Measurements from ENCODE around the gene TP53I11.

TP53I11 gene

DNA sequence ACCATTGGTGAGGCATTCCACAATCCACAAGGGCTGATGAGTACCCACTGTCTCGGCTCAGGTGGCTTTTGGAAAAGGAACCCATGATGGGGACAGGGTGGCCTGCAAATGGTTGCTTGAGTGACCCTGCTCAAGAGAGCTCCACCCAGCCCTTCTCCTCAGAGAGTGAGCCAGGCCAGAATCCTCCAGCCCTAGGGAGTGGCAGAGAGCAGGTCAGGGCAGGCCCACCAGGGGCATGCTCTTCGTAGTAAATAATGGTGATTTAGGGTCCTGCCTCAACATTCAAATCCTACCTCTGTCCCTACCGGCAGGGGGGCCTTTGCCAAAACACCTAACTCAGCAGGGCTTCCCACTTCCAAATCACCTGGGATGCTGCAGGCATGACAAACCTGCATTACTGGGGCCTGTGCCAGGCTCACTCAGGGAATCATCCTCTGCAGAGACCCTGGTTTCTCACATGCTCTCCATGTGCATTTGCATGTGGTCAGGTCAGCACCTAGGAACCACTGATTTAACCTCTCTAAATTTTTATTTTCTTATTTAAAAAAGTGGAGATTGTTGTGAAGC, 17.3 kb upstream of the TP53I11 start:
- Histone ChIP-seq H3K36me3 (ENCODE audit: insufficient read depth, low read length) (no peaks in the 10 kb centered on the region), H3K4me1 (ENCODE audit: insufficient read depth, low read length) (peaks cover 22% of the 10 kb centered on the region), H3K9ac (ENCODE audit: low read depth, low read length) (no peak overlapping the region), H3K9me3 (ENCODE audit: insufficient read depth, low read depth, low read length) (no peaks in the 10 kb centered on the region), H3K4me3 (ENCODE audit: low read length) (no peak overlapping the region), H3K27ac (ENCODE audit: low read depth, low read length) (no peak overlapping the region), H3K27me3 (ENCODE audit: insufficient read depth, low read length) (no peaks in the 10 kb centered on the region)
- 71% methylated on average over 3 of the region's 3 CpGs for WGBS

DNA sequence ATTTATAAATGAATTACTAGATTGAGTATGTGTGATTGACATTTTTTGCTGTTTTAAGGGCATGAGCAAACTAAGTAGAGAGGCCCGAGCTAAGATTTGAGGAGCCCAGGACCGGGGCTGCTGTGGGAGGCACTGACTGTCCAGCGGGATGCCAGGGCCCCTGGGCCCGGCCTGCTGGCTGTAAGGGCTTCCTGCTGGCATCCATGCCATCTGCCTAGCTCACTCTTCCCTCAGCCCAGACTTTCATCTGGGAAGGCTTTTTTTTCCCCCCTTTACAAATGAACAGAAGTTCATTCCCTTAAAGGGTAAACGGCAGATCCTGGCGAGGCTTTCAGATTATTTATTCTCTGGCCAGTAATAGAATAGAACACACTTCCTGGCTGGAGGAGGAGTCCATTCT, 16.0 kb upstream of the TP53I11 start:
- H3K4me3 ChIP-seq (ENCODE audit: low read length): no peak overlapping the region
- no peaks in the 10 kb centered on the region for H3K9me3 ChIP-seq (ENCODE audit: insufficient read depth, low read depth, low read length)
- H3K9ac ChIP-seq (ENCODE audit: low read depth, low read length): no peak overlapping the region
- peaks cover 34% of the 10 kb centered on the region for H3K4me1 ChIP-seq (ENCODE audit: insufficient read depth, low read length)
- H3K36me3 ChIP-seq (ENCODE audit: insufficient read depth, low read length): no peaks in the 10 kb centered on the region
- no peaks in the 10 kb centered on the region for H3K27me3 ChIP-seq (ENCODE audit: insufficient read depth, low read length)
- WGBS: 92% methylated on average over 6 of the region's 6 CpGs
- H3K27ac ChIP-seq (ENCODE audit: low read depth, low read length): no peak overlapping the region

DNA sequence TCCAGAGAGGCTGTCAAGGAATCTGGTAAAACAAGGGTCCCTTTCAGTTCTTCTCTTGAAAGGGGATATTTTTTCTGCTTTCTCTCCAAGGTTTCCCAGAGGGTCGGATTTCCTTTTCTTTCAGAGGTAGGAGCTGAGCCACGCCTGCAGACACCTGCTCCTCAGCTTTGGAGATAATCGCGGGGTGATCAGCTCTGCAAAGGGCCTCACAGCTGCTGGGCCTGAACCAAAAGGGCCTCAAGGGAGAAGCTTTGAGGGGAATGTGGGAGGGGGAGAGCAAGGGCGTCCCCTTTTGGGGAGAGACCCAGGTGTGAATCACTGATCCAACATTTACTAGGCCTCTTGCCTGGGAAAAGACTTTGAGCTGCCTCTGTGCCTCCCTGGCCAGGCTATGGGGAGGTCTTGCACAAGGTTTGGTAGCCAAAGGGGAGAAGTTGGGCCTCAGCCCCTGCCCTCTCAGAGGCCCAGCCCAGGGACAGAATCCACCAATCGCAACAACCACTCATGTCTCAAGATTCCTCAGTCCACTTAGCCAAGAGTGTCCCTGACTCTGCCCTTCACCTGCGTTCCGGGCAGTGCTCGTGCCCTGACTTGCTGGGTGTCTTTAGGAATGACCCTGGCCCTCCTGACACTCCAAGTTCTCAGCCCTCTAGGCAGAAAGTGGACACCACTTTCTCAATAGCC, 14.0 kb upstream of the TP53I11 start:
- Histone ChIP-seq H3K36me3 (ENCODE audit: insufficient read depth, low read length) (no peaks in the 10 kb centered on the region), H3K4me3 (ENCODE audit: low read length) (no peak overlapping the region), H3K27me3 (ENCODE audit: insufficient read depth, low read length) (no peaks in the 10 kb centered on the region), H3K9ac (ENCODE audit: low read depth, low read length) (no peak overlapping the region), H3K27ac (ENCODE audit: low read depth, low read length) (no peak overlapping the region; the same call in 1 of the 2 replicates), H3K9me3 (ENCODE audit: insufficient read depth, low read depth, low read length) (no peaks in the 10 kb centered on the region), H3K4me1 (ENCODE audit: insufficient read depth, low read length) (peaks cover 51% of the 10 kb centered on the region)
- 63% methylated on average over 9 of the region's 9 CpGs for WGBS

DNA sequence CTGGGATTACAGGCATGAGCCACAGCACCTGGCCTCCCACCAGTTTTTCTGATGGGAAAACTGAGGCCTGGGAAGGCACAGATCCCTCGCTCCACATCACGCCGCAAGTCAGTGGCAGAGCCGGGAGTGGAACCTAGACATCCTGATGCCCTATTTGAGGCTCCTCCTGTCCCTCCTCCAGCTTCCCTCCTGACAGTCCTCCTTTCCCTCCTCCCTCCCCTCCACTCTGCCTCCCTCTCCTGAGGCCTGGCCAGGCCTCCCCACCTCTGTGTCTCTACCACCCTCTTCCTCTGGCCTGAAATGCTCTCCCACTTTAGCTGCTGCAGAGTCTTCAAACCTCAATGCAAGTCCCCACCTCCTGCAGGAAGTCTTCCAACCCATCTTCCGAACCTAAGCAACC, 13.3 kb upstream of the TP53I11 start:
- H3K9ac ChIP-seq (ENCODE audit: low read depth, low read length): no peak overlapping the region
- H3K4me1 ChIP-seq (ENCODE audit: insufficient read depth, low read length): peaks cover 55% of the 10 kb centered on the region
- H3K4me3 ChIP-seq (ENCODE audit: low read length): no peak overlapping the region
- WGBS: 92% methylated on average over 5 of the region's 5 CpGs
- no peaks in the 10 kb centered on the region for H3K9me3 ChIP-seq (ENCODE audit: insufficient read depth, low read depth, low read length)
- no peaks in the 10 kb centered on the region for H3K36me3 ChIP-seq (ENCODE audit: insufficient read depth, low read length)
- H3K27ac ChIP-seq (ENCODE audit: low read depth, low read length): no peak overlapping the region; the same call in 1 of the 2 replicates
- no peaks in the 10 kb centered on the region for H3K27me3 ChIP-seq (ENCODE audit: insufficient read depth, low read length)

DNA sequence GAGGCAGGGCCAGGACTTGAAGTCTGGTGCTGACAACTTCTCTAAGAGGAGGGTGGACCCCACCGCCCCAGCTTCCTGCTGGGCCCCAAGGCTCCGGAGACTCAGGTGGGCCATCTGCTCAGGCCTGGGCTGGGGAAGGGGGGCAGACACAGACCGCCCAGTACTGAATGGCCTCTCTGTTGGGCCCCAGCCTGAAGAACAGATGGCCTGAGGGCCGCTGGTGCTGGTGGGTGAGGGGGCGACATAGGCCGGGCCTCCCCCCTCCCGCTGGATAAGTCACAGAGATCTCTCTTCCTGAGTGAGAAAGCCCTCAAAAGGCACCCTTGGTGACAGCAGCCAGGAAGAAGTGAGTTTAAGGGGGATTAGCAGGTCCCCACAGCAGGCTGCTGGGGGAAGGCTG, 12.5 kb upstream of the TP53I11 start:
- H3K36me3 ChIP-seq (ENCODE audit: insufficient read depth, low read length): no peaks in the 10 kb centered on the region
- no peak overlapping the region; the same call in 1 of the 2 replicates for H3K27ac ChIP-seq (ENCODE audit: low read depth, low read length)
- no peak overlapping the region for H3K9ac ChIP-seq (ENCODE audit: low read depth, low read length)
- no peak overlapping the region for H3K4me3 ChIP-seq (ENCODE audit: low read length)
- H3K9me3 ChIP-seq (ENCODE audit: insufficient read depth, low read depth, low read length): no peaks in the 10 kb centered on the region
- H3K4me1 ChIP-seq (ENCODE audit: insufficient read depth, low read length): peaks cover 55% of the 10 kb centered on the region
- no peaks in the 10 kb centered on the region; the same call in 1 of the 2 replicates for H3K27me3 ChIP-seq (ENCODE audit: insufficient read depth, low read length)
- 61% methylated on average over 7 of the region's 7 CpGs for WGBS

DNA sequence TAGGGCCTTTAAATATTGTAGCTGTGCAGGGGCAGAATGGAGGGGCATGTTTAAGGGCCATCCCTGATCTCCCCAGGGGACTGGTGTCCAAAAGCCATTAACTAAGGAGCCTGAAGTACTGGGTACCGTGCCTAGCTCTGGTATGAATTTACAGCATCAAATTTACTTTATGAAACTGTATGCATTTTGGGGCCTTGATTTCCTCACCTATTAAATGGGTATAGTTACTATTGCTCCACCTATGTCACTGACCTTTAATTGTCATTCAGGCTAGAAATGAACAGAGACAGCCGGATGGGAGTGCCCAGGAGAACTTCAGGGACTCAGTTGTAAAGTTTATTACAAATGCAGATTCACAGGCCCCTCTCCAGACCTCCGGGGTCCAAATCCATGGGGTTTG, 11.8 kb upstream of the TP53I11 start:
- peaks cover 50% of the 10 kb centered on the region for H3K4me1 ChIP-seq (ENCODE audit: insufficient read depth, low read length)
- no peaks in the 10 kb centered on the region for H3K36me3 ChIP-seq (ENCODE audit: insufficient read depth, low read length)
- peaks cover 3% of the 10 kb centered on the region for H3K27me3 ChIP-seq (ENCODE audit: insufficient read depth, low read length)
- no peak overlapping the region for H3K4me3 ChIP-seq (ENCODE audit: low read length)
- H3K27ac ChIP-seq (ENCODE audit: low read depth, low read length): no peak overlapping the region; the same call in 1 of the 2 replicates
- H3K9me3 ChIP-seq (ENCODE audit: insufficient read depth, low read depth, low read length): no peaks in the 10 kb centered on the region
- H3K9ac ChIP-seq (ENCODE audit: low read depth, low read length): no peak overlapping the region
- WGBS: 78% methylated on average over 3 of the region's 3 CpGs

DNA sequence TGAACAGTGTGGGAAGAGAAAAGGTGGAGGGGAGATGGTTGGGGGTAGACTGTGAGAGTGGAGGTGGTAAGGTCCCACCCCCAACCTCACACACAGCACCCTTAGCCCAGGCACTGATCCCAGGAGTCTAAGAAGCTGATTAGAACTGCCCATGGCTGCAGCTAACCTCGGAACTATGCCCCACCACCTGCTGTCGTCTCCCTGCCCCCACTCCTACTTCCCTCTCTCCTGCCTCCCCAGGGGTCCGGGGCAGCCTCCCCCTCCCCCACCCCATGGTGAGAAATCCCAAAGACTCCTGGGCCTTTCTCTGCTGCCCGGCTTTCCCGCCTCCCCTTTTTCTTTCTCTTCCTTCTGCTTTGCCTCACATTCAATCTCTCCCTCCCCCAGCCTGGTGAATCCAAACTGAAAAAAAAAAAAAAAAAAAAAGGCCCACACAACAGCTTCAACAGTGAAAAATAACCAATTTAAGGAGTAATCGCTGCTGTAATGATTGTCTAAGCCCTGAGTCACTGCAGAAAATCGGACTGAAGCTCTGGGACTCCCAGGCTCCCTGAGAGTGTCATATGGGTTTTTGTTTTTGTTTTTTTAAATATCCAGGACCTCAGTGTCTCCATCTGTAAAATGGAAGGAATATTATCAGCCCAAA, 9.6 kb upstream of the TP53I11 start:
- Histone ChIP-seq H3K4me1 (ENCODE audit: insufficient read depth, low read length) (peaks cover 64% of the 10 kb centered on the region), H3K9me3 (ENCODE audit: insufficient read depth, low read depth, low read length) (no peaks in the 10 kb centered on the region), H3K36me3 (ENCODE audit: insufficient read depth, low read length) (no peaks in the 10 kb centered on the region), H3K9ac (ENCODE audit: low read depth, low read length) (0 out of 2 replicates have a peak overlapping the region, but pooled peaks have one; percentile 2), H3K4me3 (ENCODE audit: low read length) (no peak overlapping the region), H3K27me3 (ENCODE audit: insufficient read depth, low read length) (peaks cover 12% of the 10 kb centered on the region), H3K27ac (ENCODE audit: low read depth, low read length) (peak overlapping the region; percentile 20; the same call in 1 of the 2 replicates)
- 15% methylated on average over 7 of the region's 7 CpGs for WGBS

DNA sequence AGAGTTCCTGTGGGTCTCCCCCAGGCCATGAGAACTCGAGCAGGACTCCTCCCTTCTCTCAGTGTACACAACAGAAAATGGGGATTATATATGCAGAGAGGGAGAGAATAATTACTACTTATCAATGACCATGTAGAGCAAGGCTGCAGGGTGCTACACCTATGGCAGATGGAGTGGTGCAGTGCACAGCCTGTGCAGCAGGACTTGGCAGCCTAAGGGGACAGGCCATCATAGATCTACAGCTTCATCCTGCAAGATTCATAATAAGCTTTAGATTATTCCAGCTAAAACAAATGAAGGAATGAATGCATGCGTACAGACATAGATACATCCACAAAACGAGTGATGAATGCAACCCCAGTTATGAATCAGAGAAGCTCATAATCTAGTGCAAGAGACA, 8.4 kb upstream of the TP53I11 start:
- peaks cover 66% of the 10 kb centered on the region for H3K4me1 ChIP-seq (ENCODE audit: insufficient read depth, low read length)
- H3K27ac ChIP-seq (ENCODE audit: low read depth, low read length): no peak overlapping the region
- WGBS: 91% methylated on average over 2 of the region's 3 CpGs

DNA sequence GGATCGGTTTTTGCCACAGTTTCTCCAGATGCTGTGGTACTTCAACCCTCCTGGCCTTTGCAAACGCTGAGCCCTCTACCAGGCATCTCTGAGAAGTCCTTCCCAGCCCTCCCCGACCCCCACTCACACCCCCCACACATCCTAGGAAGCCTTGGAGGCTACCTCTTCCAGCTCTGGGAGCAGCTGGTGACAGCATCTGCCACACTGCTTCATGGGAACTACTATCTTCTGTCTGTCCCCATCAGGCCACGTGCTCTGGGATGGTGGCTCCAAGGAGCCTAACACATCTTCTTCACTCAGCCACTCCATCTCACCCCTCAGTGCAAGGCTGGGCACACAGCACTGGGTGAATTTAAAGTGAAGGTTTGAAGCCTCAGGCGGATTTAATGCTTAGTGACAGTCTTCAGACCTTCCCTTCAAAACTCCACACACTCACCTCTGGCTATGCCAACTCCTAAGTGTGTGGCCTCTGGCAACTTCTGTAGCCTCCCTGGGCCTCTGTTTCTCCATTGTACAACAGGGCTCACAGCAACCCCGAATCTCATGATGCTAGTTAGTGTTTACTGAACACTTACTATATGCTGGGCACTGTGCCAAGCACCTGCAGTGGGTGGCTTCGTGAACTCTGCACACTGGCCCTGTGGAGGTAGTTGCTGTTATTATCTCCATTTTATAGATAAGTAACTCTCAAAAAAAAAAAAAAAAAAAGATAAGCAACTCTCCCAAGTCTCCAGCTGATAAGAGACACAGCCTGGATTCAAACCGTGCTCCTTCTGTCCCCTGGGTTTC, 7.3 kb upstream of the TP53I11 start:
- H3K4me1 ChIP-seq (ENCODE audit: insufficient read depth, low read length): peaks cover 64% of the 10 kb centered on the region
- H3K36me3 ChIP-seq (ENCODE audit: insufficient read depth, low read length): no peaks in the 10 kb centered on the region
- no peaks in the 10 kb centered on the region for H3K9me3 ChIP-seq (ENCODE audit: insufficient read depth, low read depth, low read length)
- H3K4me3 ChIP-seq (ENCODE audit: low read length): no peak overlapping the region
- WGBS: 66% methylated on average over 8 of the region's 8 CpGs
- H3K27ac ChIP-seq (ENCODE audit: low read depth, low read length): no peak overlapping the region
- H3K27me3 ChIP-seq (ENCODE audit: insufficient read depth, low read length): peaks cover 12% of the 10 kb centered on the region
- H3K9ac ChIP-seq (ENCODE audit: low read depth, low read length): no peak overlapping the region

More for the DNA sequence above, 8.4 kb upstream of the TP53I11 start:
- Histone ChIP-seq H3K27me3 (ENCODE audit: insufficient read depth, low read length) (peaks cover 12% of the 10 kb centered on the region), H3K9me3 (ENCODE audit: insufficient read depth, low read depth, low read length) (no peaks in the 10 kb centered on the region), H3K36me3 (ENCODE audit: insufficient read depth, low read length) (no peaks in the 10 kb centered on the region), H3K9ac (ENCODE audit: low read depth, low read length) (no peak overlapping the region), H3K4me3 (ENCODE audit: low read length) (no peak overlapping the region)

DNA sequence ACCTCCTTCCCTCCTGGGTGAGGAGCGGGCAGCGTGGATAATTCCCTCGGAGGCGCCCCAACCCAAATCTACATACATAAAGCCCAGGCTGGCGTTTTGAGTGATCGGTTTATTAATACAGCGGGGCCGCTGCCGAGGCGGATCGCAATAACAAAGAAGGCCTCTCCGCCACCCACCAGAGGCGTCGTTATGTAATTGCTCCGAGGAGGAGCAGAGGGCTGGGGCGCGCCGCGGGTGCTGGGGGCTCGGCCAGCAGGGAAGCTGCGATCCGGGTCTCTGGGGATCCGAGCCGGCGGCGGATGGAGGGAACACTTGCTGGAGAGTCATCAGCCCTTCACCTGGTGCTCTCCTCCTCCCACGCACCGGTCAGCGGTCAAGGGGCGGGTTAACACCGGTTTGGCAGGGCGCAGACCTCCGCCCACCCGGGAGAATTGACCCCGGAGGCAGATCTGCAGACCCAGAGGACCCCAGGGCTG, 6.4 kb upstream of the TP53I11 start:
- peaks cover 56% of the 10 kb centered on the region for H3K4me1 ChIP-seq (ENCODE audit: insufficient read depth, low read length)
- H3K4me3 ChIP-seq (ENCODE audit: low read length): peak overlapping the region; percentile 29
- 4% methylated on average over 32 of the region's 35 CpGs for WGBS
- H3K9me3 ChIP-seq (ENCODE audit: insufficient read depth, low read depth, low read length): no peaks in the 10 kb centered on the region
- peak overlapping the region; percentile 38; the same call in 1 of the 2 replicates for H3K27ac ChIP-seq (ENCODE audit: low read depth, low read length)
- H3K9ac ChIP-seq (ENCODE audit: low read depth, low read length): no peak overlapping the region
- peaks cover 12% of the 10 kb centered on the region for H3K27me3 ChIP-seq (ENCODE audit: insufficient read depth, low read length)
- H3K36me3 ChIP-seq (ENCODE audit: insufficient read depth, low read length): no peaks in the 10 kb centered on the region

All from HUES64 (cell line).